Measurements from ENCODE around the gene HHATL. TPM values are rescaled to one million over a fixed set of nuclear protein-coding genes. Genes with fewer than 3 reads are reported as not detected.

The HHATL gene
- total and polyA plus RNA-seq, 4 donors = 0.17 TPM; not detected in 3

DNA sequence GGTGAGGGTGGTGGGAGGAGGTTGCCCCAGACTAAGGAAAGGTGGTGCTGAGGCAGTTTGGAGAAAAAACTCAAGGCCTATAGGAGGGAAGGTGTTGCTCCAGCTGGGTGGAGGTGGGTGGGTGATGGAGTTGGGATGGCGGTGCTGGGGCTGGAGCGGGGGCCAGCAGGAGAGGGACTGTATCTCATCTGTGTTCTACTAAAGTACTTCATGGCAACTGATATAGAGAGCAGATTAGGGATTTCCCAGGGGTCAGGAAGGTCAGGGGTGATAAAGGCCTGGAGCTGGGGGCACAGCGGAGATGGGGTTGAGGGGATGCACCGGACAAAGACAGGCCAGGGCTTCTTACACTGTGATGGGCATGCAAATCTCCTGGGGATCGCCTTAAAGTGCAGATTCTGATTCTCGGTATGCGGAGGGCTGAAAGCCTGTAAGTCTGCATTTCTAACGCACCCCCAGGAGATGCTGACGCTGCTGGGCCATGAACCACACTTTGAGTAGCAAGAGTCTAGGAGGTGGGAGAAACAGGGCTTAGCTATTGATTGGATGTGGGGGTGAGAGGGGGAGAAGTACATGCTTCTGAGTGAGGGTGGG, 13.1 kb downstream of the HHATL start:
- TF ChIP-seq FOXA2 (IDR thresholded peaks at IDR 0.05) (no peak), HNF4G (IDR thresholded peaks at IDR 0.05) (no peak), GABPA (IDR thresholded peaks at IDR 0.05 in 1 of 2, conservative IDR thresholded peaks at IDR 0.05 in 1 of 2) (no peak), HNF4A (conservative IDR thresholded peaks at IDR 0.05) (no peak), RXRA (IDR thresholded peaks at IDR 0.05) (no peak), SP1 (IDR thresholded peaks at IDR 0.05) (no peak), JUND (IDR thresholded peaks at IDR 0.05) (no peak)
- TF ChIP-seq, protein P1, sequence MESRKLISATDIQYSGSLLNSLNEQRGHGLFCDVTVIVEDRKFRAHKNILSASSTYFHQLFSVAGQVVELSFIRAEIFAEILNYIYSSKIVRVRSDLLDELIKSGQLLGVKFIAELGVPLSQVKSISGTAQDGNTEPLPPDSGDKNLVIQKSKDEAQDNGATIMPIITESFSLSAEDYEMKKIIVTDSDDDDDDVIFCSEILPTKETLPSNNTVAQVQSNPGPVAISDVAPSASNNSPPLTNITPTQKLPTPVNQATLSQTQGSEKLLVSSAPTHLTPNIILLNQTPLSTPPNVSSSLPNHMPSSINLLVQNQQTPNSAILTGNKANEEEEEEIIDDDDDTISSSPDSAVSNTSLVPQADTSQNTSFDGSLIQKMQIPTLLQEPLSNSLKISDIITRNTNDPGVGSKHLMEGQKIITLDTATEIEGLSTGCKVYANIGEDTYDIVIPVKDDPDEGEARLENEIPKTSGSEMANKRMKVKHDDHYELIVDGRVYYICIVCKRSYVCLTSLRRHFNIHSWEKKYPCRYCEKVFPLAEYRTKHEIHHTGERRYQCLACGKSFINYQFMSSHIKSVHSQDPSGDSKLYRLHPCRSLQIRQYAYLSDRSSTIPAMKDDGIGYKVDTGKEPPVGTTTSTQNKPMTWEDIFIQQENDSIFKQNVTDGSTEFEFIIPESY (IDR thresholded peaks at IDR 0.05) = no peak
- TF ChIP-seq, protein P2, sequence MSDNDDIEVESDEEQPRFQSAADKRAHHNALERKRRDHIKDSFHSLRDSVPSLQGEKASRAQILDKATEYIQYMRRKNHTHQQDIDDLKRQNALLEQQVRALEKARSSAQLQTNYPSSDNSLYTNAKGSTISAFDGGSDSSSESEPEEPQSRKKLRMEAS (IDR thresholded peaks at IDR 0.05) = no peak
- no peak for DNase-seq (ENCODE audit: low spot score)
- H3K27me3 ChIP-seq (ENCODE audit: control insufficient read depth in 4 of 4, insufficient read depth in 4 of 4, low read length in 3 of 4) = no peaks in the 10 kb centered on the region
- H3K9ac ChIP-seq (ENCODE audit: low read depth in 1 of 2, low read length in 2 of 2) = no peak overlapping the region
- 72% methylated on average over 9 of the region's 9 CpGs for WGBS
- H3K4me3 ChIP-seq (ENCODE audit: low read depth in 1 of 3, low read length in 3 of 3) = no peak overlapping the region
- H3K27ac ChIP-seq (ENCODE audit: low read depth in 1 of 2, low read length in 2 of 2) = no peak overlapping the region
- peaks cover 0 to 2% (median under 1%) of the 10 kb centered on the region in 4 donors for H3K4me1 ChIP-seq (ENCODE audit: control insufficient read depth in 4 of 4, insufficient read depth in 4 of 4, low read length in 3 of 4)
- no peaks in the 10 kb centered on the region for H3K36me3 ChIP-seq (ENCODE audit: control insufficient read depth in 4 of 4, insufficient read depth in 3 of 4, low read depth in 1 of 4, low read length in 3 of 4)
- no peaks in the 10 kb centered on the region for H3K9me3 ChIP-seq (ENCODE audit: control insufficient read depth in 4 of 4, low read length in 3 of 4)

DNA sequence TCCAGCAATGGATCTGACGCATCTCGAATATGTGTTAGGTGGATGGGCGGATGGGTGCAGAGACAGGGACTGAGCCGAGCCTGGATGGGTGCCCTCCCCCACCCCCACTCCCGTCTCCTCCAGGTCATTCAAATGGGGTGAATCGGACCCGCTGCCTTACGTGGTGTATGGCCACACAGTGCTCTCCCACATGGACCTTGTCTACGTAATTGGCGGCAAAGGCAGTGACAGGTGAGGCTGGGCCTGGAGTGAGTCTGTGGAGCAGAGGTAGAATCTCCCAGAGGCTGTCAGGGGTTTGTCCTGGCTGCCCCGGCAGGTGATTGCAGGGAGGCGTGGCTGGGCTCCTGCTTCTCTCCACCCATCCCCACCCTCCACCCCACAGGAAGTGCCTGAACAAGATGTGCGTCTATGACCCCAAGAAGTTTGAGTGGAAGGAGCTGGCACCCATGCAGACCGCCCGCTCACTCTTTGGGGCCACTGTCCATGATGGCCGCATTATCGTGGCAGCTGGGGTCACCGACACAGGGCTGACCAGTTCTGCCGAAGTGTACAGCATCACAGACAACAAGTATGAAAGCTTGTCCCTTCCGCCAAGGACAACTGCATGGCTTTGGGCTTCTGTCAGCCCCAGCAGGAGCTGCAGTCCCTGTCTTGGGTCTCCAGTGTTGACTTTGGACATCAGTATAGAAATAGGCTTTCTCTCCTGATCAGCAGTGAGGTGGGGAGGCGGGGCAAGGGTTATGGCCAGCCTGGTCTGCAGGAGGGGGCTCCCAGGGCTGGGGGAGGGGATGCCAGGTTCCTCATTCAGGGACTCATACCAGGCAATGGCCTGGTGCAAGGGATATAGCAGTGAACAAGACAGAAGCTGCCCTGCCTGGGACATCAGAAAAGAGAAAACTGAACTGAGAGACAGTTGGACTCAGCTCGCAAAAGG, 13.8 kb downstream of the HHATL start:
- H3K27me3 ChIP-seq (ENCODE audit: control insufficient read depth in 4 of 4, insufficient read depth in 4 of 4, low read length in 3 of 4) = no peaks in the 10 kb centered on the region
- WGBS = 88% methylated on average over 22 of the region's 22 CpGs
- TF ChIP-seq HNF4A (conservative IDR thresholded peaks at IDR 0.05) = no peak
- no peak for TF ChIP-seq RXRA (IDR thresholded peaks at IDR 0.05)
- H3K36me3 ChIP-seq (ENCODE audit: control insufficient read depth in 4 of 4, insufficient read depth in 3 of 4, low read depth in 1 of 4, low read length in 3 of 4) = no peaks in the 10 kb centered on the region
- no peak overlapping the region for H3K4me3 ChIP-seq (ENCODE audit: low read depth in 1 of 3, low read length in 3 of 3)
- no peaks in the 10 kb centered on the region for H3K9me3 ChIP-seq (ENCODE audit: control insufficient read depth in 4 of 4, low read length in 3 of 4)
- no peak for DNase-seq (ENCODE audit: low spot score)
- H3K9ac ChIP-seq (ENCODE audit: low read depth in 1 of 2, low read length in 2 of 2) = no peak overlapping the region
- H3K27ac ChIP-seq (ENCODE audit: low read depth in 1 of 2, low read length in 2 of 2) = no peak overlapping the region
- H3K4me1 ChIP-seq (ENCODE audit: control insufficient read depth in 4 of 4, insufficient read depth in 4 of 4, low read length in 3 of 4) = peaks cover 0 to 2% (median under 1%) of the 10 kb centered on the region in 4 donors

DNA sequence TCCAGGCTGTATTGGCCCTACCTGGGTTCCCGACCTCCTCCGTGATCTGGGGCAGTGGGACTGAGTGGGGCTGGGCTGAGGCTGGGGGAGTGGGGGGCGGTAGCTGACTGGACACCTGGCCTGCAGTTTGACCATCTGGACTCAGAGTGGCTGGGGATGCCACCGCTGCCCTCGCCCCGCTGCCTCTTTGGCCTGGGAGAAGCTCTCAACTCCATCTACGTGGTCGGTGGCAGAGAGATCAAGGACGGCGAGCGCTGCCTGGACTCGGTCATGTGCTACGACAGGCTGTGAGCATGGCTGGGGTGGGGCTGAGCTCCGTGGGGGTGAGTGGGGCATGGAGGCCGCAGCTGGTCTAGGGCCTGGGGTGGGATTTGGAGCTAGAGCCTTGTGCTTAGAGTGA, 14.6 kb downstream of the HHATL start:
- H3K4me1 ChIP-seq (ENCODE audit: control insufficient read depth in 4 of 4, insufficient read depth in 4 of 4, low read length in 3 of 4) = peaks cover 0 to 2% (median under 1%) of the 10 kb centered on the region in 4 donors
- H3K27me3 ChIP-seq (ENCODE audit: control insufficient read depth in 4 of 4, insufficient read depth in 4 of 4, low read length in 3 of 4) = no peaks in the 10 kb centered on the region
- H3K36me3 ChIP-seq (ENCODE audit: control insufficient read depth in 4 of 4, insufficient read depth in 3 of 4, low read depth in 1 of 4, low read length in 3 of 4) = no peaks in the 10 kb centered on the region
- no peak overlapping the region for H3K9ac ChIP-seq (ENCODE audit: low read depth in 1 of 2, low read length in 2 of 2)
- no peak overlapping the region for H3K27ac ChIP-seq (ENCODE audit: low read depth in 1 of 2, low read length in 2 of 2)
- no peak for DNase-seq (ENCODE audit: low spot score)
- no peaks in the 10 kb centered on the region for H3K9me3 ChIP-seq (ENCODE audit: control insufficient read depth in 4 of 4, low read length in 3 of 4)
- no peak overlapping the region for H3K4me3 ChIP-seq (ENCODE audit: low read depth in 1 of 3, low read length in 3 of 3)
- TF ChIP-seq YY1 (IDR thresholded peaks at IDR 0.05) (no peak), FOXA1 (IDR thresholded peaks at IDR 0.05) (no peak), JUND (IDR thresholded peaks at IDR 0.05) (no peak), HNF4G (IDR thresholded peaks at IDR 0.05) (no peak), NR2F2 (IDR thresholded peaks at IDR 0.05) (no peak), GABPA (IDR thresholded peaks at IDR 0.05 in 1 of 2, conservative IDR thresholded peaks at IDR 0.05 in 1 of 2) (no peak)
- TF ChIP-seq, protein P1 (IDR thresholded peaks at IDR 0.05) = no peak
- WGBS = 91% methylated on average over 15 of the region's 15 CpGs

Measured in liver (tissue), 9 donors.